PFSK-1 (cell line): Measurements from ENCODE around the gene SATB2.

Experiments
- POLR2AphosphoS5 ChIP-seq: IDR thresholded peaks from 2 replicates; pipeline ENCODE4 v1.6.1; 2012; ENCODE audit warnings: low read depth, mild to moderate bottlenecking, control low read depth, low read length, moderate library complexity
- TF ChIP-seq, protein P1 (sequence below), 2 experiments: IDR thresholded peaks; 2 replicates each; pipeline versions ENCODE4 v1.6.1 to v1.8.0; 2011 to 2012; ENCODE audit warnings: low read depth in 2 of 2, low read length in 2 of 2, control low read depth in 1 of 2, inconsistent platforms in 1 of 2, mild to moderate bottlenecking in 1 of 2, moderate library complexity in 1 of 2; ENCODE audit not compliant: insufficient read depth in 1 of 2

DNA sequence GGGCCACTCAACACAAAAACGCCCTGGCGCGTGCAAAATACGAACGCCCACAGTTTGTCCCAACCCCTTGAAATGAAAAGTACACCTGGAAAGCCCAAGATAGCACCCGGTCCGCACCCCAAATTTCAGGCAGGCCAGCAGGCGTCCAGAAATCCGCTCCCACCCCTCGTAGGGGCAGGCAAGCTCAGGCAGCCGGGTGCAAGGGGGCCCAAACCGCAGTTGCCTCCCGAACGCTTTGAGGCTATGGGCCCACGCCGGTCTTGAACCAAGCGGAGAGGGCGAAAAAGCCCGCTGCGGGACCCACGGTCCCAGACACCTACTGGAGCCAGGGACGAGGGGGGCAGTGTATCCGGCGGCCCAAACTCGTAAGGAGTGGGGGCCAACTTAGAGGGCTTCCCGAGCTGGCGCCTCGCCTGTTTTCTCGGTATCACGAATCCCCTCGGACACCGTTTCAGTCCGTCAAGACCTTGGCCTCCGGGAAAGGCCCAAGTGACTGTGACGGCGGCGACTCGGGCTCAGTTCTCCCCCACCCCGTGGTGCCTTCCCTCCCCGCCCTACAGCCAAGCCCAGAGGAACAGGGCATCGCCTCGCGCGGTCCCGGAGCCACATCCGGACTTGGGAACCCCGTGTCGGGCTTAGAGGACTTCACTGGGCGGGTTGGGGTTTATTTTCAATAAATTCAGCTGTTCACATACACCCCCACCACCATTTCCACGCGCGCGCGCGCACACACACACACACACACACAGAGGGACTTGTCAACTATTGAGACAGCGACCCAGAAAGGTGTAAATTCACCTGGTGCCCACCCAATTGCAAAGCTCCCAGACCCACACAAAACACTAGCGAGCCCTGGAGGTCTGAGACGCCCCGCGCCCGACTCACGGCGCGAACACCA, 6.2 kb upstream of the SATB2 start:
- TF ChIP-seq POLR2AphosphoS5: no peak
- TF ChIP-seq, protein P1, sequence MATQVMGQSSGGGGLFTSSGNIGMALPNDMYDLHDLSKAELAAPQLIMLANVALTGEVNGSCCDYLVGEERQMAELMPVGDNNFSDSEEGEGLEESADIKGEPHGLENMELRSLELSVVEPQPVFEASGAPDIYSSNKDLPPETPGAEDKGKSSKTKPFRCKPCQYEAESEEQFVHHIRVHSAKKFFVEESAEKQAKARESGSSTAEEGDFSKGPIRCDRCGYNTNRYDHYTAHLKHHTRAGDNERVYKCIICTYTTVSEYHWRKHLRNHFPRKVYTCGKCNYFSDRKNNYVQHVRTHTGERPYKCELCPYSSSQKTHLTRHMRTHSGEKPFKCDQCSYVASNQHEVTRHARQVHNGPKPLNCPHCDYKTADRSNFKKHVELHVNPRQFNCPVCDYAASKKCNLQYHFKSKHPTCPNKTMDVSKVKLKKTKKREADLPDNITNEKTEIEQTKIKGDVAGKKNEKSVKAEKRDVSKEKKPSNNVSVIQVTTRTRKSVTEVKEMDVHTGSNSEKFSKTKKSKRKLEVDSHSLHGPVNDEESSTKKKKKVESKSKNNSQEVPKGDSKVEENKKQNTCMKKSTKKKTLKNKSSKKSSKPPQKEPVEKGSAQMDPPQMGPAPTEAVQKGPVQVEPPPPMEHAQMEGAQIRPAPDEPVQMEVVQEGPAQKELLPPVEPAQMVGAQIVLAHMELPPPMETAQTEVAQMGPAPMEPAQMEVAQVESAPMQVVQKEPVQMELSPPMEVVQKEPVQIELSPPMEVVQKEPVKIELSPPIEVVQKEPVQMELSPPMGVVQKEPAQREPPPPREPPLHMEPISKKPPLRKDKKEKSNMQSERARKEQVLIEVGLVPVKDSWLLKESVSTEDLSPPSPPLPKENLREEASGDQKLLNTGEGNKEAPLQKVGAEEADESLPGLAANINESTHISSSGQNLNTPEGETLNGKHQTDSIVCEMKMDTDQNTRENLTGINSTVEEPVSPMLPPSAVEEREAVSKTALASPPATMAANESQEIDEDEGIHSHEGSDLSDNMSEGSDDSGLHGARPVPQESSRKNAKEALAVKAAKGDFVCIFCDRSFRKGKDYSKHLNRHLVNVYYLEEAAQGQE (IDR thresholded peaks at IDR 0.05; ENCODE audit: insufficient read depth in 1 of 2, low read depth in 2 of 2, low read length in 2 of 2): no peak
